ENCODE data around the gene FAM234B. TPM values are rescaled to one million over a fixed set of nuclear protein-coding genes. Genes with fewer than 3 reads are reported as not detected.
A peak's percentile ranks its signal among the peaks of the same experiment; 100 is the strongest.

FAM234B gene
- total RNA-seq, 2 experiments from 2014 or later, result 3.0 to 3.2 TPM

- Histone ChIP-seq H3K9me3 (ENCODE audit: control insufficient read depth in 1 of 2, insufficient read depth in 1 of 2, low read length in 2 of 2) (no peaks in the 10 kb centered on the region), H3K27me3 (ENCODE audit: control insufficient read depth in 1 of 2, insufficient read depth in 2 of 2, low read length in 2 of 2) (no peaks in the 10 kb centered on the region), H3K4me1 (ENCODE audit: insufficient read depth, low read length) (peaks cover 36% of the 10 kb centered on the region), H3K27ac (ENCODE audit: low read depth in 1 of 2, low read length in 2 of 2) (peak overlapping the region; percentile 93 to 94), H3K4me3 (ENCODE audit: low read length) (no peak overlapping the region), H3K36me3 (ENCODE audit: insufficient read depth, low read length) (no peaks in the 10 kb centered on the region)
- POLR2A ChIA-PET, result interaction anchor here (0.8 to 2.9 kb wide), 2 partner anchors 63 to 109 kb away, joined by 3 to 9 read pairs; no protein-coding TSS in a partner anchor
- peak overlapping the region; percentile 94 for H3K27ac Mint-ChIP-seq
- CTCF ChIA-PET, result interaction anchor here (0.6 to 6.9 kb wide), 4 partner anchors 19 to 109 kb away, joined by 3 to 50 read pairs (median 3); partner anchors contain the start of gene EMP1
- H3K4me1 Mint-ChIP-seq (ENCODE audit: low read depth), result peaks cover 51% of the 10 kb centered on the region
- peak overlapping the region; percentile 87 for H3K4me3 Mint-ChIP-seq
- intact Hi-C loops (cut with DNase I, micrococcal nuclease), result loop anchor here in 1 of 2 experiments (2.0 to 10.0 kb wide), 3 partner anchors 60 to 748 kb away; partner anchors contain the start of genes BORCS5, CDKN1B and MANSC1
- no peaks in the 10 kb centered on the region for H3K36me3 Mint-ChIP-seq (ENCODE audit: low read depth)
- ATAC-seq (ENCODE audit: poor library complexity) (no peak), DNase-seq (peak in 2 of 14 experiments; percentile 23 to 26)
- no peaks in the 10 kb centered on the region for H3K9me3 Mint-ChIP-seq
- no peaks in the 10 kb centered on the region for H3K27me3 Mint-ChIP-seq
- TF ChIP-seq CTCF (IDR thresholded peaks at IDR 0.05), result no peak
Measured at GRCh38 chr12:13102461-13103195, 58.4 kb downstream of the FAM234B start.

GRCh38 chr12:13103391-13104033 lies 59.3 kb downstream of the FAM234B start, which contains the start of gene GSG1:
TSS of gene GSG1 (minus strand) at chr12:13103667. CDS start at chr12:13103512, 155 bp downstream.
- Mint-ChIP-seq H3K36me3 (ENCODE audit: low read depth) (no peaks in the 10 kb centered on the region), H3K27ac (peak within 1 kb of the TSS; percentile 94), H3K9me3 (no peaks in the 10 kb centered on the region), H3K27me3 (no peaks in the 10 kb centered on the region), H3K4me3 (peak within 1 kb of the TSS; percentile 87), H3K4me1 (ENCODE audit: low read depth) (peaks cover 42% of the 10 kb centered on the region)
- no peaks in the 10 kb centered on the region for H3K9me3 ChIP-seq (ENCODE audit: control insufficient read depth in 1 of 2, insufficient read depth in 1 of 2, low read length in 2 of 2)
- TF ChIP-seq CTCF (IDR thresholded peaks at IDR 0.05), result no peak
- H3K4me1 ChIP-seq (ENCODE audit: insufficient read depth, low read length), result peaks cover 28% of the 10 kb centered on the region
- H3K27me3 ChIP-seq (ENCODE audit: control insufficient read depth in 1 of 2, insufficient read depth in 2 of 2, low read length in 2 of 2), result no peaks in the 10 kb centered on the region
- intact Hi-C loops (cut with DNase I, micrococcal nuclease), result loop anchor here in 1 of 2 experiments (2.0 to 10.0 kb wide), 3 partner anchors 59 to 749 kb away; partner anchors contain the start of genes BORCS5, CDKN1B and MANSC1
- peak within 1 kb of the TSS in 1 of 2 donors; percentile 94 for H3K27ac ChIP-seq (ENCODE audit: low read depth in 1 of 2, low read length in 2 of 2)
- DNase-seq (peak in 1 of 14 experiments; percentile 28), ATAC-seq (ENCODE audit: poor library complexity) (no peak)
- H3K4me3 ChIP-seq (ENCODE audit: low read length), result no peak within 1 kb of the TSS
- POLR2A ChIA-PET, result interaction anchor here (0.8 kb wide), 1 partner anchor 62 kb away, joined by 3 read pairs; no protein-coding TSS in a partner anchor
- no peaks in the 10 kb centered on the region for H3K36me3 ChIP-seq (ENCODE audit: insufficient read depth, low read length)
- CTCF ChIA-PET, result interaction anchor here (1.1 to 6.9 kb wide), 2 partner anchors 19 to 108 kb away, joined by 3 to 50 read pairs; no protein-coding TSS in a partner anchor

GRCh38 chr12:13104409-13104808 lies 60.2 kb downstream of the FAM234B start:
- Mint-ChIP-seq H3K36me3 (ENCODE audit: low read depth) (no peaks in the 10 kb centered on the region), H3K9me3 (no peaks in the 10 kb centered on the region), H3K27ac (peak overlapping the region; percentile 21), H3K27me3 (no peaks in the 10 kb centered on the region), H3K4me3 (no peak overlapping the region), H3K4me1 (ENCODE audit: low read depth) (peaks cover 33% of the 10 kb centered on the region)
- Histone ChIP-seq H3K4me3 (ENCODE audit: low read length) (no peak overlapping the region), H3K4me1 (ENCODE audit: insufficient read depth, low read length) (peaks cover 22% of the 10 kb centered on the region), H3K9me3 (ENCODE audit: control insufficient read depth in 1 of 2, insufficient read depth in 1 of 2, low read length in 2 of 2) (no peaks in the 10 kb centered on the region), H3K27ac (ENCODE audit: low read depth in 1 of 2, low read length in 2 of 2) (no peak overlapping the region), H3K36me3 (ENCODE audit: insufficient read depth, low read length) (no peaks in the 10 kb centered on the region), H3K27me3 (ENCODE audit: control insufficient read depth in 1 of 2, insufficient read depth in 2 of 2, low read length in 2 of 2) (no peaks in the 10 kb centered on the region)
- DNase-seq, result peak in 1 of 14 experiments; percentile 31
- intact Hi-C loops (cut with DNase I, micrococcal nuclease), result loop anchor here in 1 of 2 experiments (5.0 to 10.0 kb wide), 2 partner anchors 387 to 750 kb away; partner anchors contain the start of genes BORCS5, CDKN1B and MANSC1
- ATAC-seq (ENCODE audit: poor library complexity), result no peak
- CTCF ChIA-PET, result interaction anchor here (6.9 kb wide), 1 partner anchor 107 kb away, joined by 50 read pairs; no protein-coding TSS in a partner anchor
- no peak for TF ChIP-seq CTCF (IDR thresholded peaks at IDR 0.05)
- POLR2A ChIA-PET, result no interaction called here
